Fibroblast of skin of right biceps (primary cell): ENCODE measurements around the gene NOSIP.

Experiments
- DNase-seq: peaks from one replicate; pipeline ENCODE4 v3.0.0-alpha.2; 2013

NOSIP gene

GRCh38 chr19:49570997-49571676 lies 9.2 kb downstream of the NOSIP start:
- DNase-seq, result peak; percentile 22

- peak; percentile 81 for DNase-seq
These were observed 10.1 kb downstream of the NOSIP start for GRCh38 chr19:49570138-49570856.

- no peak for DNase-seq
These were observed 12.4 kb downstream of the NOSIP start for GRCh38 chr19:49567861-49568441.

GRCh38 chr19:49566302-49566701 lies 14.1 kb downstream of the NOSIP start:
- DNase-seq, result no peak

- no peak for DNase-seq
These were observed 15.1 kb downstream of the NOSIP start for GRCh38 chr19:49565261-49565660.

GRCh38 chr19:49564616-49565045 lies 15.7 kb downstream of the NOSIP start:
- DNase-seq, result no peak

GRCh38 chr19:49560358-49560900 lies 19.9 kb downstream of the NOSIP start:
- DNase-seq, result no peak

- no peak for DNase-seq
These were observed 20.4 kb downstream of the NOSIP start for GRCh38 chr19:49559928-49560327.

- DNase-seq, result no peak
These were observed 20.9 kb downstream of the NOSIP start for GRCh38 chr19:49559443-49559842.

- DNase-seq, result no peak
These were observed 21.8 kb downstream of the NOSIP start for GRCh38 chr19:49558591-49558990.

- DNase-seq, result no peak
These were observed 22.6 kb downstream of the NOSIP start for GRCh38 chr19:49557641-49558325.

- no peak for DNase-seq
These were observed 23.7 kb downstream of the NOSIP start for GRCh38 chr19:49556412-49557398.

GRCh38 chr19:49555600-49556411 lies 24.6 kb downstream of the NOSIP start:
- DNase-seq, result peak; percentile 69

- DNase-seq, result no peak
These were observed 25.6 kb downstream of the NOSIP start for GRCh38 chr19:49554701-49555181.

GRCh38 chr19:49553451-49554271 lies 26.7 kb downstream of the NOSIP start:
- DNase-seq, result peak; percentile 70

- DNase-seq, result no peak
These were observed 27.6 kb downstream of the NOSIP start for GRCh38 chr19:49552749-49553148.

GRCh38 chr19:49551531-49551930 lies 28.8 kb downstream of the NOSIP start:
- DNase-seq, result no peak

- DNase-seq, result no peak
These were observed 31.3 kb downstream of the NOSIP start for GRCh38 chr19:49549045-49549444.

- DNase-seq, result peak; percentile 84
These were observed 33.4 kb downstream of the NOSIP start for GRCh38 chr19:49546825-49547565.
